Astrocyte (in vitro differentiated cells and primary cell): ENCODE measurements around the gene ALDH1B1. TPM values are rescaled to one million over a fixed set of nuclear protein-coding genes. Genes with fewer than 3 reads are reported as not detected.

ENCODE experiments used
- DNase-seq: peaks from one replicate; pipeline ENCODE4 v3.0.0-alpha.2; 2010; ENCODE audit warnings: low read depth
- FAIRE-seq: peaks from 2 replicates; lab custom pipeline; 2011; peaks lifted over from hg19 to GRCh38; lab: Jason Lieb, UNC
- H2AFZ ChIP-seq: 2 replicates; pipeline ENCODE4 v1.6.0; 2012; ENCODE audit warnings: low read depth, low read length, inconsistent platforms
- H3K27ac ChIP-seq: 2 replicates; pipeline ENCODE4 v1.5.1; 2011; ENCODE audit warnings: low read depth, low read length, inconsistent platforms
- H3K27me3 ChIP-seq: 2 replicates; pipeline ENCODE4 v1.6.0; 2011; ENCODE audit warnings: low read length, inconsistent platforms; ENCODE audit not compliant: insufficient read depth
- H3K36me3 ChIP-seq: 2 replicates; pipeline ENCODE4 v1.5.1; 2011; ENCODE audit warnings: low read length, inconsistent platforms; ENCODE audit not compliant: insufficient read depth
- H3K4me1 ChIP-seq: 2 replicates; pipeline ENCODE4 v1.5.1; 2011; ENCODE audit warnings: low read length, inconsistent platforms; ENCODE audit not compliant: insufficient read depth
- H3K4me2 ChIP-seq: 2 replicates; pipeline ENCODE4 v1.6.0; 2012; ENCODE audit warnings: low read length, inconsistent platforms
- H3K4me3 ChIP-seq: 2 replicates; pipeline ENCODE4 v1.5.1; 2011; ENCODE audit warnings: low read depth, mild to moderate bottlenecking, low read length, inconsistent platforms; ENCODE audit not compliant: insufficient read depth
- H3K79me2 ChIP-seq: 2 replicates; pipeline ENCODE4 v1.6.0; 2012; ENCODE audit warnings: mild to moderate bottlenecking, low read length, inconsistent platforms; ENCODE audit not compliant: insufficient read depth
- H3K9ac ChIP-seq: 2 replicates; pipeline ENCODE4 v1.6.0; 2012; ENCODE audit warnings: mild to moderate bottlenecking, low read length, inconsistent platforms
- H3K9me3 ChIP-seq: 2 replicates; pipeline ENCODE4 v1.5.1; 2012; ENCODE audit warnings: low read depth, mild to moderate bottlenecking, low read length, inconsistent platforms; ENCODE audit not compliant: insufficient read depth
- H4K20me1 ChIP-seq: 2 replicates; pipeline ENCODE4 v1.6.0; 2012; ENCODE audit warnings: low read length, inconsistent platforms; ENCODE audit not compliant: insufficient read depth
- H3K27ac Mint-ChIP-seq: one replicate; pipeline ENCODE4 v1.8.0; 2021; ENCODE audit warnings: mild to moderate bottlenecking, mixed read lengths; ENCODE audit not compliant: unreplicated experiment
- H3K27me3 Mint-ChIP-seq: one replicate; pipeline ENCODE4 v1.8.0; 2021; ENCODE audit warnings: low read depth, mixed read lengths; ENCODE audit not compliant: unreplicated experiment
- H3K36me3 Mint-ChIP-seq: one replicate; pipeline ENCODE4 v1.8.0; 2021; ENCODE audit warnings: low read depth, mixed read lengths; ENCODE audit not compliant: unreplicated experiment
- H3K4me1 Mint-ChIP-seq: one replicate; pipeline ENCODE4 v1.8.0; 2021; ENCODE audit warnings: low read depth, mixed read lengths; ENCODE audit not compliant: unreplicated experiment
- H3K4me3 Mint-ChIP-seq: one replicate; pipeline ENCODE4 v1.8.0; 2021; ENCODE audit warnings: mild to moderate bottlenecking, moderate library complexity, mixed read lengths; ENCODE audit not compliant: unreplicated experiment
- H3K9me3 Mint-ChIP-seq: one replicate; pipeline ENCODE4 v1.8.0; 2021; ENCODE audit warnings: mild to moderate bottlenecking, mixed read lengths; ENCODE audit not compliant: unreplicated experiment
- EZH2 ChIP-seq: IDR thresholded peaks from 2 replicates; pipeline ENCODE4 v1.6.1; 2012; ENCODE audit warnings: mild to moderate bottlenecking, low read length, inconsistent platforms; ENCODE audit not compliant: insufficient read depth
- total RNA-seq: library from RNA; stranded (reverse); gene quantifications from 2 replicates; pipeline ENCODE4 v1.2.1, GENCODE V29; 2021
- TF ChIP-seq, protein P1 (sequence below): IDR thresholded peaks from 2 replicates; pipeline ENCODE4 v1.5.1; 2011; ENCODE audit warnings: low read depth, mild to moderate bottlenecking, inconsistent platforms, low read length, moderate library complexity; ENCODE audit not compliant: insufficient read depth

Gene ALDH1B1
- total RNA-seq, 1 donor from 2014 or later, result 124 TPM

DNA sequence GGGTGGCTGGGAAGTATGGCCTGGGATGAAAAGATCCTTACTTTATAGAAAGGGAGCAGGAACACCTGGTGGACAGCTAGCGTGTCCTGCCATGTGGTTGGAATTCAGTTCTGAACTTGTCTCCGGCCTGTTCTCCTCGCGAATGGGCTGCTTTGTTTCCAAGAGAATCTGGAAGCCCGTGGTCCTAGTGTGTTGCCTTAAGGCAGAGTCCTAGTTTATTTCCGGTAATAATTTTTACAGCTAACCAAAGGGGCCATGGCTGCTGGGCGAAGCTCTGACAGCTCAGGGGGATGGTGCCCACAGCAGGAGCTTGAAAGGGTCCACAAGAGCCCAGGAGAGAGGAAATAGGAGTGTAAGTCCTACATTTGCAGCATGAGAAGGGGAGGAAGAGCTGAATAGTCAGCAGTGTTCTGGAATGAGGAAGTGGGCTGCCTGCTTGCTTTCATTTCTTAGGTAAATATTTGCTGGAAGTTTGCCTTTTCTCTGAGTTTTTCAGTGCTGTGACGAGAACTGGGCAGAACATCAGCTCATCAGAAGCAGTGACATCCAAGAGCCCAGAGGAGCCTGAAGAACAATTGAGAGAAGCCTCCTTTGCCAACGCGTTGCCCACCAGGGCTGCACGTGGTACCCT lies 44.8 kb downstream of the ALDH1B1 start:
- peak; percentile 43 for FAIRE-seq
- peaks cover 4% of the 10 kb centered on the region for H3K27me3 Mint-ChIP-seq
- Histone ChIP-seq H3K79me2 (no peaks in the 10 kb centered on the region), H3K9ac (peak overlapping the region; percentile 19), H3K27me3 (no peaks in the 10 kb centered on the region), H3K4me1 (peaks cover 11% of the 10 kb centered on the region), H2AFZ (peak overlapping the region; percentile 46), H3K9me3 (no peaks in the 10 kb centered on the region), H3K27ac (no peak overlapping the region), H3K36me3 (no peaks in the 10 kb centered on the region), H3K4me2 (peak overlapping the region; percentile 61), H4K20me1 (no peaks in the 10 kb centered on the region), H3K4me3 (no peak overlapping the region)
- no peaks in the 10 kb centered on the region for H3K36me3 Mint-ChIP-seq
- H3K4me1 Mint-ChIP-seq, result peaks cover 30% of the 10 kb centered on the region
- no peaks in the 10 kb centered on the region for H3K9me3 Mint-ChIP-seq
- H3K27ac Mint-ChIP-seq, result peak overlapping the region; percentile 81
- DNase-seq, result peak; percentile 34
- TF ChIP-seq EZH2, result no peak
- TF ChIP-seq, protein P1, sequence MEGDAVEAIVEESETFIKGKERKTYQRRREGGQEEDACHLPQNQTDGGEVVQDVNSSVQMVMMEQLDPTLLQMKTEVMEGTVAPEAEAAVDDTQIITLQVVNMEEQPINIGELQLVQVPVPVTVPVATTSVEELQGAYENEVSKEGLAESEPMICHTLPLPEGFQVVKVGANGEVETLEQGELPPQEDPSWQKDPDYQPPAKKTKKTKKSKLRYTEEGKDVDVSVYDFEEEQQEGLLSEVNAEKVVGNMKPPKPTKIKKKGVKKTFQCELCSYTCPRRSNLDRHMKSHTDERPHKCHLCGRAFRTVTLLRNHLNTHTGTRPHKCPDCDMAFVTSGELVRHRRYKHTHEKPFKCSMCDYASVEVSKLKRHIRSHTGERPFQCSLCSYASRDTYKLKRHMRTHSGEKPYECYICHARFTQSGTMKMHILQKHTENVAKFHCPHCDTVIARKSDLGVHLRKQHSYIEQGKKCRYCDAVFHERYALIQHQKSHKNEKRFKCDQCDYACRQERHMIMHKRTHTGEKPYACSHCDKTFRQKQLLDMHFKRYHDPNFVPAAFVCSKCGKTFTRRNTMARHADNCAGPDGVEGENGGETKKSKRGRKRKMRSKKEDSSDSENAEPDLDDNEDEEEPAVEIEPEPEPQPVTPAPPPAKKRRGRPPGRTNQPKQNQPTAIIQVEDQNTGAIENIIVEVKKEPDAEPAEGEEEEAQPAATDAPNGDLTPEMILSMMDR, result no peak
- H3K4me3 Mint-ChIP-seq, result peak overlapping the region; percentile 70

DNA sequence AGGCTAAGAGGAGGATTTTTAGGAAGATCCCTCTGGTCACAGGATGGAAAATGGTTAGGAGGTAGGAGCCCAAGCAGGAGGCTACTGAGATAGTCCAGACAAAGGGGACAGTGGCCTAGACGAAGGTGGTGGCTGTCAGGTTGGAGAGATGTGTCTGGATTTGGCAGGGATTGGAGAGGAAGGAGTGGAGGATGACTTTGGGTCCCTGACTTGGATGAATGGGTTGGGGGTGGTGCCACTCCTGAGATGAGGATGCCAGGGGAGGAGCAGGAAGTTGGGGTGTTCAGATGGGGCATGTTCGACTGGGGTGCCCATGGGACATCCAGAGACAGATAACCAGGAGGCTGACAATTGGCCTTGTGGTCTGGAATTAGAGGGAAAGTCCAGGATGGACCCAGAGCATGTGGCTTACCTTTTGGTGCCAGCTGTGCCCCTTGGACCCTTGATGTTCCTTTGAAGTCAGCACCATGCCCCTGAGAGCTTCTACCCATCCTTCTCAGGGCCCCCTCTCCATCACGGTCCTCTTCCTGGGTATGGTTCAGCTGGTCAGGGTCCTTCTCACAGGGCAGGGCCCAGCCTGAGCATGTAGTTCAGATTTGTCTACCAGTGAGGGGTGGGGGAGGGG lies 46.9 kb downstream of the ALDH1B1 start:
- DNase-seq, result no peak
- Mint-ChIP-seq H3K27ac (no peak overlapping the region), H3K27me3 (peaks cover 4% of the 10 kb centered on the region), H3K4me3 (no peak overlapping the region), H3K9me3 (no peaks in the 10 kb centered on the region), H3K4me1 (peaks cover 35% of the 10 kb centered on the region), H3K36me3 (no peaks in the 10 kb centered on the region)
- H4K20me1 ChIP-seq, result no peaks in the 10 kb centered on the region
- no peak overlapping the region for H2AFZ ChIP-seq
- no peak for FAIRE-seq
- H3K4me1 ChIP-seq, result peaks cover 11% of the 10 kb centered on the region
- H3K27ac ChIP-seq, result no peak overlapping the region
- no peaks in the 10 kb centered on the region for H3K9me3 ChIP-seq
- no peak for TF ChIP-seq EZH2
- TF ChIP-seq, protein P1, result no peak
- H3K4me3 ChIP-seq, result no peak overlapping the region
- H3K79me2 ChIP-seq, result no peaks in the 10 kb centered on the region
- no peak overlapping the region for H3K9ac ChIP-seq
- H3K36me3 ChIP-seq, result no peaks in the 10 kb centered on the region
- no peak overlapping the region for H3K4me2 ChIP-seq
- H3K27me3 ChIP-seq, result no peaks in the 10 kb centered on the region

DNA sequence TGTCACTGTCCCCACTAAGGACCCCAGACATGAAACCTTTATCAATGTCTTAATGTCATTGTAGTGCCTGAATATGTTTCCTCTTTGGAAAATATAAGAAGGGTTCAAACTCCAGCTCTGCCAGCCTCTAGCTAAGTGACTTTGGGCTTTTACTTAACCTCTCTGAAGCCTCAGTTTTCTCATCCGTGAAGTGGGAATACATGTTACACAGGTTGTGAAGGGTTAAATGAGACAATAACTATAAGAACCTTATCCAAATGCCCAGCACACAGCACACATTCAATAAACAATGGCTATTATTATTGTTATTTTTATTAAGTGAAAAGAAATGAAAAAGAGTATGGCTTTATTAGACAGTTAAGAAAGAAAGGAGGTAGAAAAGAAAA lies 47.4 kb downstream of the ALDH1B1 start:
- Mint-ChIP-seq H3K4me1 (peaks cover 31% of the 10 kb centered on the region), H3K27ac (no peak overlapping the region), H3K9me3 (no peaks in the 10 kb centered on the region), H3K4me3 (no peak overlapping the region), H3K27me3 (peaks cover 4% of the 10 kb centered on the region), H3K36me3 (no peaks in the 10 kb centered on the region)
- no peak overlapping the region for H3K4me3 ChIP-seq
- H2AFZ ChIP-seq, result no peak overlapping the region
- H3K4me2 ChIP-seq, result no peak overlapping the region
- H3K9ac ChIP-seq, result no peak overlapping the region
- no peak for FAIRE-seq
- H3K79me2 ChIP-seq, result no peaks in the 10 kb centered on the region
- H3K36me3 ChIP-seq, result no peaks in the 10 kb centered on the region
- no peaks in the 10 kb centered on the region for H3K27me3 ChIP-seq
- no peak overlapping the region for H3K27ac ChIP-seq
- H4K20me1 ChIP-seq, result no peaks in the 10 kb centered on the region
- TF ChIP-seq EZH2, result no peak
- TF ChIP-seq, protein P1, result no peak
- H3K9me3 ChIP-seq, result no peaks in the 10 kb centered on the region
- no peak for DNase-seq
- peaks cover 11% of the 10 kb centered on the region for H3K4me1 ChIP-seq
